Measurements from ENCODE around the gene NECAB2. TPM values are rescaled to one million over a fixed set of nuclear protein-coding genes. Genes with fewer than 3 reads are reported as not detected.

Gene NECAB2
- total RNA-seq, 4 donors from 2014 or later: 0.65 TPM; not detected in 3

DNA sequence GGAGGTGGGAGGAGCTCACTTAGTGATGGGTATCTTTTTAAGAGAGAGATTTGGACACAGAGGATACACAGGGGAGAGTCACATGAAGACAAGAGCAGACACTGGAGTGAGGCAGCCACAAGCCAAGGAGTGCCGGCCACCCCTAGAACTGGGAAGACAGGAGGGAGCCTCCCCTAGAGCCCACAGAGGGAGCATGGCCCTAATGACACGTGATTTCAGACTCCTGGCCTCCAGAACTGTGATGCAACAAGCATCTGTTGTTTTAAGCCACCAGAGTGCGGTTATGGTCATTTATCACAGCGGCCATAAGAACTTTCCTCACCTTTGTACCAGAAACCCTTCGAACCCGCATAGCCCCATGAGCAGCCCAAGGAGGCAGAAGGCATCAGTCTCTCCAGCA, 41.2 kb downstream of the NECAB2 start:
- no peak for DNase-seq (ENCODE audit: low spot score)
- TF ChIP-seq, protein P1, sequence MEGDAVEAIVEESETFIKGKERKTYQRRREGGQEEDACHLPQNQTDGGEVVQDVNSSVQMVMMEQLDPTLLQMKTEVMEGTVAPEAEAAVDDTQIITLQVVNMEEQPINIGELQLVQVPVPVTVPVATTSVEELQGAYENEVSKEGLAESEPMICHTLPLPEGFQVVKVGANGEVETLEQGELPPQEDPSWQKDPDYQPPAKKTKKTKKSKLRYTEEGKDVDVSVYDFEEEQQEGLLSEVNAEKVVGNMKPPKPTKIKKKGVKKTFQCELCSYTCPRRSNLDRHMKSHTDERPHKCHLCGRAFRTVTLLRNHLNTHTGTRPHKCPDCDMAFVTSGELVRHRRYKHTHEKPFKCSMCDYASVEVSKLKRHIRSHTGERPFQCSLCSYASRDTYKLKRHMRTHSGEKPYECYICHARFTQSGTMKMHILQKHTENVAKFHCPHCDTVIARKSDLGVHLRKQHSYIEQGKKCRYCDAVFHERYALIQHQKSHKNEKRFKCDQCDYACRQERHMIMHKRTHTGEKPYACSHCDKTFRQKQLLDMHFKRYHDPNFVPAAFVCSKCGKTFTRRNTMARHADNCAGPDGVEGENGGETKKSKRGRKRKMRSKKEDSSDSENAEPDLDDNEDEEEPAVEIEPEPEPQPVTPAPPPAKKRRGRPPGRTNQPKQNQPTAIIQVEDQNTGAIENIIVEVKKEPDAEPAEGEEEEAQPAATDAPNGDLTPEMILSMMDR (IDR thresholded peaks at IDR 0.05): no peak
- no peak for ATAC-seq (ENCODE audit: low FRiP score)

DNA sequence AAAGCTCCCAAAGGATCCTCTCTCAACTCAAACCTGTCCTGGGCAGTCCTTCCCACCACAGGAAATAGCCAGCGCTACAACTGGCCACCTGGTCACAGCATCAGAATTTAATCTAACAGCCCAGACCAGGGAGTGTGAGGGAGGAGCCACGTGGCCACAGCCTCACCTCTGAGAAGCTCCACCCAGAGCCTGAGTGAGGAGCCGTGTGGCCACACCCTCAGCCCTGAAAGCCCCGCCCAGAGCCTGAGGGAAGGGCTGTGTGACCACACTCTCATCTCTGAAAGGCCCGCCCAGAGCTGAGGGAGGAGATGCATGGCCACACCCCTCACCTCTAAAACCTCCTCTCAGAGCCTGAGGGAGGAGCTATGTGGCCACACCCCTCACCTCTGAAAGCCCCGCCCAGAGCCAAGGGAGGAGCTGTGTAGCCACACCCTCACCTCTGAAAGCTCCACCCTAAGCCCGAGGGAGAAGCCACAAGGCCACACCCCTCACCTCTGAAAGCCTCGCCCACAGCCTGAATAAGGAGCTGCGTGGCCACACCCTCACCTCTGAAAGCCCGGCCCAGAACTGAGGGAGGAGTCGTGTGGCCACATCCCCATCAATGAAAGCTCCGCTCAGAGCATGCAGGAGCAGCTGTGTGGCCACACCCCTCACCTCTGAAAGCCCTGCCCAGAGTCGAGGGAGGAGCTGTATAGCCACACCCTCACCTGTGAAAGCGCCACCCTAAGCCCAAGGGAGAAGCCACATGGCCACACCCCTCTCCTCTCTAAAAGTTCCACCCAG, 45.9 kb downstream of the NECAB2 start:
- peak; percentile 32 for ATAC-seq (ENCODE audit: low FRiP score)
- DNase-seq (ENCODE audit: low spot score): no peak
- TF ChIP-seq, protein P1 (IDR thresholded peaks at IDR 0.05): no peak

DNA sequence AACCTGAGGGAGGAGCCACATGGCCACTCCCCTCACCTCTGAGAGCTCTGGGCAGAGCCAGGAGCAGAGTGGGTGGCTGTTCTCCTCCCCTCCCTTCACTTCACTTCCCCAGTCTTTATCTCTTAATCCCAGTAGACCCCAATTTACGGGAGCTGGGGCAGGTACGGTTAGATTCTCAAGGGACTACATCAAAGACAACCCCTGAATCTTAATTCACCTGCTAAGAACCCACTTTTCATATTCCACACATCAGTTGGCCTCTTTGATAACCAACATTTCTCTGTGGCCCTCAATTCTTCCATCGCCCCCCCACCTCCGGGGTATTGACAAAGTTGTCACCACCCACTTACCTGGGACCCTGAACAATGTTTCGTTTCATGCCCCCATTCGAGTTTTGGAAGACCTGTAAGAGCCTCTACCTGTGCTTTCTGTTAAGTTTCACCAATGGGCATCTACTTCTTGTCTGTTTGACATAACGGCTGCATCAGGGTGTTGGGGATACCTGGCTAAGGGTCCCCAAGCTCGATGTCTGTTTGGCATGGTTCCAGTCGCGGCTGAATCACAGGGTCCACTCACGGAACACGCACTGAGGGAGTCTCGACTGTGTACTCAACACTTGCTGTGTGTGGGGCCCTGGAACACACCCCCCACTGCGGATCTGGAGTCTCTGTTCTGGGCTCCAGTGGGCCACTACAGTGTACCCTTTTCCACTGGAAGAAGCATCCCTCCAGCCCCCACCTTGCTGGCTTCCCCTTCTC, 46.7 kb downstream of the NECAB2 start:
- no peak for DNase-seq (ENCODE audit: low spot score)
- ATAC-seq (ENCODE audit: low FRiP score): no peak
- TF ChIP-seq, protein P1 (IDR thresholded peaks at IDR 0.05): no peak

DNA sequence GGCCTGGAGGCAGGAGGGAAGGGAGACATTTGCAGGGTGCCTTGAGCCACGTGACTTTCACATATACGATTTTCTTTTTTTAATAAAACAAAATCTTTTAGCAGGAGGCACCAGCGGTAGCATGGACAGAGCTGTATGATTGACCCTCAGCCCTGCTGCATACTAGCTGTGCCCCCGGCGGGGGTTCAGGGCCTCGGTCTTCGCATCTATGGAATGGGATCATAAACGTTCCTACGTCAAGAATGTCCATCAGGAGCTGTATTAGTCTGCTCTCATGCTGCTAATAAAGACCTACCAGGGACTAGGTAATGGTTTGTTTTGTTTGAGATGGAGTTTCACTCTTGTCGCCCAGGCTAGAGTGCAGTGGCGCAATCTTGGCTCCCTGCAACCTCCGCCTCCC, 47.4 kb downstream of the NECAB2 start:
- DNase-seq (ENCODE audit: low spot score): no peak
- ATAC-seq (ENCODE audit: low FRiP score): no peak
- TF ChIP-seq, protein P1 (IDR thresholded peaks at IDR 0.05): no peak

DNA sequence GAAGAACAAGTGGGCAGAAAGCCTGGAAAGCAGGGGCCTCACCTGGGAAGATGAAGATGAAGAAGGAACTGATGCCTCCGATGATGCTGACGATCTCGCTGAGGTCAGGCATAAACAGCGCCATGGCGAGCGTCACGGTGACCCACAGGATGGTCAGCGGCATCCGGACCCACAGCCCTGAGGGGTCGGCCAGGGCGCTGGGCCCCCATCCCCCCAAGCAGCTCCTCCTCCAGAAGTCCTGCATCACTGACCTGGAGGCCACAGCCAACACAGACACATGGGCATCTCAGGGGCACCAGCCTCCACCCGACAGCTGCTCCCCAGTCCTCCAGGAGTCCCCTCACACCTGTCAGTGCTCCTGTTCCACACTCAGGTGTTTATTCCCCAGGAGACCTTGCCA, 48.4 kb downstream of the NECAB2 start:
- DNase-seq (ENCODE audit: low spot score) (no peak), ATAC-seq (ENCODE audit: low FRiP score) (no peak)
- TF ChIP-seq, protein P1 (IDR thresholded peaks at IDR 0.05): no peak

DNA sequence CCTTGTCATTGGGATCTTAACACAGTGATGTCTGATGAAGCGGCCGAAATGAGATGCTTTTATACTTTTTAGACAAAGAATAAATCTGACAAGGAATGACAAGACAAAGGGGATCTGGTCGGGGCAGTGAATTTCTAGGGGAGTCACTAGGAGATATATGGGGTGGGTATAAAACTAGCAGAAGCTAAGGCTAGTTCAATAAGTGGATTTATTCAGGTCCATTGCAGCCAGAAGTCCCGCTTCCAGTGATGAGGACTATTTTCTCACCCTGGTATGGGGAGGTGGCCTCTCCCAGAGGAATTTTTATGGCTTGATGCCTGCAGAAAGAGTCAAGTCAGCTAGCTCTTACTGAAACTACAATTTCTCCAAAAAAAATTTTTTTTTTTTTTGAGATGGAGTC, 50.7 kb downstream of the NECAB2 start:
- no peak for ATAC-seq (ENCODE audit: low FRiP score)
- TF ChIP-seq, protein P1 (IDR thresholded peaks at IDR 0.05): no peak
- no peak for DNase-seq (ENCODE audit: low spot score)
